ENCODE results near the gene EIF3K.

- TF ChIP-seq POLR2A (IDR thresholded peaks at IDR 0.05) = no peak
- TF ChIP-seq, protein P1, sequence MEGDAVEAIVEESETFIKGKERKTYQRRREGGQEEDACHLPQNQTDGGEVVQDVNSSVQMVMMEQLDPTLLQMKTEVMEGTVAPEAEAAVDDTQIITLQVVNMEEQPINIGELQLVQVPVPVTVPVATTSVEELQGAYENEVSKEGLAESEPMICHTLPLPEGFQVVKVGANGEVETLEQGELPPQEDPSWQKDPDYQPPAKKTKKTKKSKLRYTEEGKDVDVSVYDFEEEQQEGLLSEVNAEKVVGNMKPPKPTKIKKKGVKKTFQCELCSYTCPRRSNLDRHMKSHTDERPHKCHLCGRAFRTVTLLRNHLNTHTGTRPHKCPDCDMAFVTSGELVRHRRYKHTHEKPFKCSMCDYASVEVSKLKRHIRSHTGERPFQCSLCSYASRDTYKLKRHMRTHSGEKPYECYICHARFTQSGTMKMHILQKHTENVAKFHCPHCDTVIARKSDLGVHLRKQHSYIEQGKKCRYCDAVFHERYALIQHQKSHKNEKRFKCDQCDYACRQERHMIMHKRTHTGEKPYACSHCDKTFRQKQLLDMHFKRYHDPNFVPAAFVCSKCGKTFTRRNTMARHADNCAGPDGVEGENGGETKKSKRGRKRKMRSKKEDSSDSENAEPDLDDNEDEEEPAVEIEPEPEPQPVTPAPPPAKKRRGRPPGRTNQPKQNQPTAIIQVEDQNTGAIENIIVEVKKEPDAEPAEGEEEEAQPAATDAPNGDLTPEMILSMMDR (IDR thresholded peaks at IDR 0.05) = no peak
These were observed 5.8 kb downstream of the EIF3K start for GRCh38 chr19:38624822-38625221.
